Measurements from ENCODE around the gene DCAF16.

GRCh38 chr4:17794730-17795129 is 15.8 kb downstream of the DCAF16 start:
- TF ChIP-seq CTCF (optimal IDR thresholded peaks at IDR 0.05 in 1 of 3, IDR thresholded peaks at IDR 0.05 in 1 of 3, conservative IDR thresholded peaks at IDR 0.05 in 1 of 3; ENCODE audit: extremely low read depth in 1 of 3, insufficient read depth in 2 of 3, low read length in 3 of 3): no peak
- TF ChIP-seq EZH2 (IDR thresholded peaks at IDR 0.05; ENCODE audit: low read length): no peak

Data from keratinocyte (primary cell).